Activated naive CD4-positive, alpha-beta T cell treated with anti-CD3 and anti-CD28 coated beads, Interleukin-2, amount 50 U/mL, for 24 hours (primary cell): ENCODE measurements around the gene CIBAR2.

ENCODE experiments used
- H3K27ac Mint-ChIP-seq: one replicate; pipeline ENCODE4 v1.8.0; 2021; ENCODE audit warnings: mild to moderate bottlenecking, mixed read lengths
- H3K27me3 Mint-ChIP-seq: one replicate; pipeline ENCODE4 v1.8.0; 2021; ENCODE audit warnings: mixed read lengths
- H3K36me3 Mint-ChIP-seq: one replicate; pipeline ENCODE4 v1.8.0; 2021; ENCODE audit warnings: mixed read lengths
- H3K4me1 Mint-ChIP-seq: one replicate; pipeline ENCODE4 v1.8.0; 2021; ENCODE audit warnings: mixed read lengths
- H3K4me3 Mint-ChIP-seq: one replicate; pipeline ENCODE4 v1.8.0; 2021; ENCODE audit warnings: mild to moderate bottlenecking, mixed read lengths
- H3K9me3 Mint-ChIP-seq: one replicate; pipeline ENCODE4 v1.8.0; 2021; ENCODE audit warnings: mixed read lengths

Gene CIBAR2

GRCh38 chr16:85112364-85112763 is at the start of gene CIBAR2:
Gene CIBAR2 (minus strand): TSS chr16:85112472. CDS start chr16:85112352, 120 bp downstream.
- Mint-ChIP-seq H3K4me1 (peaks cover 12% of the 10 kb centered on the region), H3K9me3 (no peaks in the 10 kb centered on the region), H3K36me3 (no peaks in the 10 kb centered on the region), H3K27ac (peak within 1 kb of the TSS; percentile 30), H3K27me3 (no peaks in the 10 kb centered on the region), H3K4me3 (no peak within 1 kb of the TSS)

GRCh38 chr16:85159179-85159980 is 47.1 kb upstream of the CIBAR2 start:
- Mint-ChIP-seq H3K4me3 (no peak overlapping the region), H3K27ac (no peak overlapping the region), H3K4me1 (peaks cover 15% of the 10 kb centered on the region), H3K36me3 (no peaks in the 10 kb centered on the region), H3K27me3 (no peaks in the 10 kb centered on the region), H3K9me3 (no peaks in the 10 kb centered on the region)

- H3K9me3 Mint-ChIP-seq: no peaks in the 10 kb centered on the region
- no peaks in the 10 kb centered on the region for H3K27me3 Mint-ChIP-seq
- peaks cover 15% of the 10 kb centered on the region for H3K4me1 Mint-ChIP-seq
- no peak overlapping the region for H3K4me3 Mint-ChIP-seq
- no peaks in the 10 kb centered on the region for H3K36me3 Mint-ChIP-seq
- H3K27ac Mint-ChIP-seq: no peak overlapping the region
Observed at GRCh38 chr16:85158743-85159178, 46.5 kb upstream of the CIBAR2 start.

GRCh38 chr16:85157813-85158742 is 45.8 kb upstream of the CIBAR2 start:
- Mint-ChIP-seq H3K36me3 (no peaks in the 10 kb centered on the region), H3K4me3 (peak overlapping the region; percentile 87), H3K4me1 (peaks cover 15% of the 10 kb centered on the region), H3K9me3 (no peaks in the 10 kb centered on the region), H3K27ac (peak overlapping the region; percentile 60), H3K27me3 (no peaks in the 10 kb centered on the region)

GRCh38 chr16:85157372-85157771 is 45.1 kb upstream of the CIBAR2 start:
- Mint-ChIP-seq H3K9me3 (no peaks in the 10 kb centered on the region), H3K4me3 (peak overlapping the region; percentile 87), H3K36me3 (no peaks in the 10 kb centered on the region), H3K27ac (peak overlapping the region; percentile 60), H3K4me1 (peaks cover 15% of the 10 kb centered on the region), H3K27me3 (no peaks in the 10 kb centered on the region)

- no peak overlapping the region for H3K4me3 Mint-ChIP-seq
- H3K9me3 Mint-ChIP-seq: no peaks in the 10 kb centered on the region
- no peaks in the 10 kb centered on the region for H3K36me3 Mint-ChIP-seq
- H3K27ac Mint-ChIP-seq: no peak overlapping the region
- no peaks in the 10 kb centered on the region for H3K27me3 Mint-ChIP-seq
- peaks cover 15% of the 10 kb centered on the region for H3K4me1 Mint-ChIP-seq
Observed at GRCh38 chr16:85156869-85157268, 44.6 kb upstream of the CIBAR2 start.

- no peak overlapping the region for H3K4me3 Mint-ChIP-seq
- no peak overlapping the region for H3K27ac Mint-ChIP-seq
- no peaks in the 10 kb centered on the region for H3K9me3 Mint-ChIP-seq
- peaks cover 15% of the 10 kb centered on the region for H3K4me1 Mint-ChIP-seq
- no peaks in the 10 kb centered on the region for H3K27me3 Mint-ChIP-seq
- H3K36me3 Mint-ChIP-seq: no peaks in the 10 kb centered on the region
Observed at GRCh38 chr16:85156440-85156839, 44.2 kb upstream of the CIBAR2 start.

- Mint-ChIP-seq H3K9me3 (no peaks in the 10 kb centered on the region), H3K4me1 (peaks cover 15% of the 10 kb centered on the region), H3K4me3 (no peak overlapping the region), H3K27me3 (no peaks in the 10 kb centered on the region), H3K27ac (no peak overlapping the region), H3K36me3 (no peaks in the 10 kb centered on the region)
Observed at GRCh38 chr16:85153656-85154091, 41.4 kb upstream of the CIBAR2 start.

GRCh38 chr16:85153046-85153445 is 40.8 kb upstream of the CIBAR2 start:
- H3K27me3 Mint-ChIP-seq: no peaks in the 10 kb centered on the region
- H3K27ac Mint-ChIP-seq: no peak overlapping the region
- H3K4me1 Mint-ChIP-seq: peaks cover 11% of the 10 kb centered on the region
- H3K9me3 Mint-ChIP-seq: no peaks in the 10 kb centered on the region
- H3K4me3 Mint-ChIP-seq: no peak overlapping the region
- H3K36me3 Mint-ChIP-seq: no peaks in the 10 kb centered on the region

- H3K9me3 Mint-ChIP-seq: no peaks in the 10 kb centered on the region
- no peaks in the 10 kb centered on the region for H3K27me3 Mint-ChIP-seq
- H3K4me3 Mint-ChIP-seq: no peak overlapping the region
- no peak overlapping the region for H3K27ac Mint-ChIP-seq
- peaks cover 6% of the 10 kb centered on the region for H3K4me1 Mint-ChIP-seq
- no peaks in the 10 kb centered on the region for H3K36me3 Mint-ChIP-seq
Observed at GRCh38 chr16:85152414-85153030, 40.2 kb upstream of the CIBAR2 start.

GRCh38 chr16:85151603-85152413 is 39.5 kb upstream of the CIBAR2 start:
- no peaks in the 10 kb centered on the region for H3K27me3 Mint-ChIP-seq
- peaks cover under 1% of the 10 kb centered on the region for H3K4me1 Mint-ChIP-seq
- H3K27ac Mint-ChIP-seq: no peak overlapping the region
- H3K9me3 Mint-ChIP-seq: no peaks in the 10 kb centered on the region
- H3K4me3 Mint-ChIP-seq: no peak overlapping the region
- no peaks in the 10 kb centered on the region for H3K36me3 Mint-ChIP-seq

GRCh38 chr16:85151079-85151602 is 38.9 kb upstream of the CIBAR2 start:
- H3K36me3 Mint-ChIP-seq: no peaks in the 10 kb centered on the region
- no peak overlapping the region for H3K4me3 Mint-ChIP-seq
- no peaks in the 10 kb centered on the region for H3K9me3 Mint-ChIP-seq
- no peaks in the 10 kb centered on the region for H3K4me1 Mint-ChIP-seq
- H3K27ac Mint-ChIP-seq: no peak overlapping the region
- H3K27me3 Mint-ChIP-seq: no peaks in the 10 kb centered on the region

- no peaks in the 10 kb centered on the region for H3K36me3 Mint-ChIP-seq
- no peak overlapping the region for H3K27ac Mint-ChIP-seq
- no peaks in the 10 kb centered on the region for H3K9me3 Mint-ChIP-seq
Observed at GRCh38 chr16:85150331-85150940, 38.2 kb upstream of the CIBAR2 start.

GRCh38 chr16:85149776-85150175 is 37.5 kb upstream of the CIBAR2 start:
- Mint-ChIP-seq H3K27me3 (no peaks in the 10 kb centered on the region), H3K4me3 (no peak overlapping the region), H3K36me3 (no peaks in the 10 kb centered on the region), H3K9me3 (no peaks in the 10 kb centered on the region), H3K4me1 (no peaks in the 10 kb centered on the region), H3K27ac (no peak overlapping the region)

More at GRCh38 chr16:85150331-85150940, 38.2 kb upstream of the CIBAR2 start:
- no peak overlapping the region for H3K4me3 Mint-ChIP-seq
- H3K27me3 Mint-ChIP-seq: no peaks in the 10 kb centered on the region
- H3K4me1 Mint-ChIP-seq: no peaks in the 10 kb centered on the region
